DND-41 (cell line): Measurements from ENCODE around the gene SLC1A4.

Experiments used
- EZH2 ChIP-seq: IDR thresholded peaks from 3 replicates; pipeline ENCODE4 v1.6.1; 2012; ENCODE audit warnings: borderline replicate concordance, low read depth, mild to moderate bottlenecking, moderate library complexity, low read length, inconsistent platforms; ENCODE audit not compliant: severe bottlenecking
- TF ChIP-seq, protein P1 (sequence below): IDR thresholded peaks from 2 replicates; pipeline ENCODE4 v1.5.1; 2012; ENCODE audit warnings: borderline replicate concordance, low read length, moderate library complexity, mild to moderate bottlenecking; ENCODE audit not compliant: poor library complexity, severe bottlenecking; ENCODE audit errors: extremely low read depth

DNA sequence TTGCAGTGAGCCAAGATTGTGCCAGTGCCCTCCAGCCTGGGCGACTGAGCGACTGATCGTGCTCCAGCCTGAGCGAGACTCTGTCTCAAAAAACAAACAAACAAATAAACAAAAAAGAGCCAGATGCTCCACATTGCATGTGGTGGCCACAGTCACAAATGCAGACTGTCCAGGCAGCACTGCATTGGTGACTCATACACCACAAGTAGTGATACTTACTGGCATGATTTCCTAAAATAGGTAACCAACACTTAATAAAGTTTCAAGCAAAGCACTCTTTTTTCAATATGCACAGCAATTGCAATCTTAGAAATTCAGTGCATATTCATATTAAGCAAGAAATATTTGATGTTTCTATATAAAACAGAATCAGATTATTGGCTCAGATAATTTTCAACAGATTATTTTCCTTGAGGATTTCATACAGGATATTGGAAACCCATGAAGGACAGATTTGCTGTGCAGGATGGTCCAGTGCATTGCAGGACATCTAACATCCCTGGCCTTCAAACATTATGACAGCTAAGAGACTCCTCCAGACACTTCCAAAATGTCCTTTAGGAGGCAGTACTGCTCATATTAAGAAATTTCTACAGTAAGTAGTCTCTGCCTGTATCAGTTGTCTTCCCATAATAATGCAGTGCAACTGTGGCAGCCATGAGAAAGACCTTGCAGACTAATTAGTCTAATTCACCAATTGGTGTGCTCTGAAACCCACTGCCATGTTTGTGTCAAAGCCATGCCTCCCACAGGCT, 10.5 kb upstream of the SLC1A4 start:
- TF ChIP-seq, protein P1, sequence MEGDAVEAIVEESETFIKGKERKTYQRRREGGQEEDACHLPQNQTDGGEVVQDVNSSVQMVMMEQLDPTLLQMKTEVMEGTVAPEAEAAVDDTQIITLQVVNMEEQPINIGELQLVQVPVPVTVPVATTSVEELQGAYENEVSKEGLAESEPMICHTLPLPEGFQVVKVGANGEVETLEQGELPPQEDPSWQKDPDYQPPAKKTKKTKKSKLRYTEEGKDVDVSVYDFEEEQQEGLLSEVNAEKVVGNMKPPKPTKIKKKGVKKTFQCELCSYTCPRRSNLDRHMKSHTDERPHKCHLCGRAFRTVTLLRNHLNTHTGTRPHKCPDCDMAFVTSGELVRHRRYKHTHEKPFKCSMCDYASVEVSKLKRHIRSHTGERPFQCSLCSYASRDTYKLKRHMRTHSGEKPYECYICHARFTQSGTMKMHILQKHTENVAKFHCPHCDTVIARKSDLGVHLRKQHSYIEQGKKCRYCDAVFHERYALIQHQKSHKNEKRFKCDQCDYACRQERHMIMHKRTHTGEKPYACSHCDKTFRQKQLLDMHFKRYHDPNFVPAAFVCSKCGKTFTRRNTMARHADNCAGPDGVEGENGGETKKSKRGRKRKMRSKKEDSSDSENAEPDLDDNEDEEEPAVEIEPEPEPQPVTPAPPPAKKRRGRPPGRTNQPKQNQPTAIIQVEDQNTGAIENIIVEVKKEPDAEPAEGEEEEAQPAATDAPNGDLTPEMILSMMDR = peak; percentile 34
- no peak for TF ChIP-seq EZH2
